ENCODE results near the gene TEC. TPM values are rescaled to one million over a fixed set of nuclear protein-coding genes. Genes with fewer than 3 reads are reported as not detected.

TEC gene
- total and polyA plus RNA-seq, 7 donors = 0.80 to 2.0 (median 0.92) TPM

- no peak for ATAC-seq
- H3K36me3 ChIP-seq (ENCODE audit: insufficient read depth in 1 of 2, low read depth in 1 of 2) = no peaks in the 10 kb centered on the region
- H3K9me3 ChIP-seq = no peaks in the 10 kb centered on the region
- WGBS, 3 donors = 45 to 46% (median 45%) methylated on average over 3 of the region's 3 CpGs
- H3K27me3 ChIP-seq (ENCODE audit: insufficient read depth in 3 of 3, low read length in 2 of 3) = no peaks in the 10 kb centered on the region
- no peak overlapping the region for H3K4me3 ChIP-seq
- no peaks in the 10 kb centered on the region for H3K4me1 ChIP-seq
- no peak overlapping the region for H3K27ac ChIP-seq
- intact Hi-C loops (cut with DNase I) = no loop called here
- TF ChIP-seq, protein P1, sequence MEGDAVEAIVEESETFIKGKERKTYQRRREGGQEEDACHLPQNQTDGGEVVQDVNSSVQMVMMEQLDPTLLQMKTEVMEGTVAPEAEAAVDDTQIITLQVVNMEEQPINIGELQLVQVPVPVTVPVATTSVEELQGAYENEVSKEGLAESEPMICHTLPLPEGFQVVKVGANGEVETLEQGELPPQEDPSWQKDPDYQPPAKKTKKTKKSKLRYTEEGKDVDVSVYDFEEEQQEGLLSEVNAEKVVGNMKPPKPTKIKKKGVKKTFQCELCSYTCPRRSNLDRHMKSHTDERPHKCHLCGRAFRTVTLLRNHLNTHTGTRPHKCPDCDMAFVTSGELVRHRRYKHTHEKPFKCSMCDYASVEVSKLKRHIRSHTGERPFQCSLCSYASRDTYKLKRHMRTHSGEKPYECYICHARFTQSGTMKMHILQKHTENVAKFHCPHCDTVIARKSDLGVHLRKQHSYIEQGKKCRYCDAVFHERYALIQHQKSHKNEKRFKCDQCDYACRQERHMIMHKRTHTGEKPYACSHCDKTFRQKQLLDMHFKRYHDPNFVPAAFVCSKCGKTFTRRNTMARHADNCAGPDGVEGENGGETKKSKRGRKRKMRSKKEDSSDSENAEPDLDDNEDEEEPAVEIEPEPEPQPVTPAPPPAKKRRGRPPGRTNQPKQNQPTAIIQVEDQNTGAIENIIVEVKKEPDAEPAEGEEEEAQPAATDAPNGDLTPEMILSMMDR (IDR thresholded peaks at IDR 0.05) = no peak
- no peak for DNase-seq
Observed at GRCh38 chr4:48093991-48094416, 175.6 kb downstream of the TEC start.

DNA sequence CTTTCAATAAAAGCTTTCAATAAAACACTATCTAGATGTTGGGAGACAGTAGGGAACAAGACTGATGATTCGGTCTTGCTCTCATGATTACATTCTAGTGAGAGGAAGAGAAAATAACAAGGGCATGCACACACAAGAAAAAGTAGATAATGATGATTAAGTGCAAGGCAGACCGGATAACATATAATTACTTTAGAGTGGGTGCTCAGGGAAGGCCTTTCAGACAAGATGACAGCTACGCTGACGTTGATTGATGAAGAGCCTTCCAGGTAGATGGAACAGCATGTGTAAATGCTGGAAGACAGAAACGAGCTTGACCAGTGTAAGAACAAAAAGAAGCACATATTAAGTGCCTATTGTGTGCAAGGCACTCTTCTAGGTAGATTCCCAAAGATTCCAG is 179.0 kb downstream of the TEC start:
- ATAC-seq (no peak), DNase-seq (no peak)
- H3K36me3 ChIP-seq (ENCODE audit: insufficient read depth in 1 of 2, low read depth in 1 of 2) = no peaks in the 10 kb centered on the region
- H3K4me1 ChIP-seq = no peaks in the 10 kb centered on the region
- no peaks in the 10 kb centered on the region for H3K9me3 ChIP-seq
- H3K4me3 ChIP-seq = no peak overlapping the region
- intact Hi-C loops (cut with DNase I) = no loop called here
- H3K27me3 ChIP-seq (ENCODE audit: insufficient read depth in 3 of 3, low read length in 2 of 3) = no peaks in the 10 kb centered on the region
- no peak overlapping the region for H3K27ac ChIP-seq
- 75 to 82% (median 76%) methylated on average over 5 of the region's 5 CpGs for WGBS, 3 donors
- TF ChIP-seq, protein P1 (IDR thresholded peaks at IDR 0.05) = no peak

- no peaks in the 10 kb centered on the region for H3K4me1 ChIP-seq
- no peaks in the 10 kb centered on the region for H3K9me3 ChIP-seq
- H3K4me3 ChIP-seq = no peak overlapping the region
- no peaks in the 10 kb centered on the region for H3K27me3 ChIP-seq (ENCODE audit: insufficient read depth in 3 of 3, low read length in 2 of 3)
- no peak overlapping the region for H3K27ac ChIP-seq
- TF ChIP-seq, protein P1 (IDR thresholded peaks at IDR 0.05) = no peak
- ATAC-seq (no peak), DNase-seq (no peak)
- intact Hi-C loops (cut with DNase I) = loop anchor here (2.0 to 5.0 kb wide), 4 partner anchors 69 to 159 kb away; partner anchors contain the start of genes CNGA1 (in 1 of the 2) and NIPAL1 (in 1 of the 2)
- H3K36me3 ChIP-seq (ENCODE audit: insufficient read depth in 1 of 2, low read depth in 1 of 2) = no peaks in the 10 kb centered on the region
- 64 to 68% (median 67%) methylated on average over 8 of the region's 8 CpGs for WGBS, 3 donors
Observed at GRCh38 chr4:48085821-48086589, 183.6 kb downstream of the TEC start.

Other genes starting within 250 kb of the TEC start
- gene TXK, start 135.6 kb downstream of the TEC start, total RNA-seq = under 1 TPM in 3 of 4 donors, not detected in 1; 0.26 to 0.52 (median 0.44) TPM
- under 1 TPM; 0.07 to 0.17 (median 0.10) TPM for gene TXK, start 135.6 kb downstream of the TEC start, polyA plus RNA-seq
- 100 to 1,000 TPM; 157 to 204 (median 191) TPM for gene SLAIN2, start 71.7 kb upstream of the TEC start, total RNA-seq
- gene SLAIN2, start 71.7 kb upstream of the TEC start, polyA plus RNA-seq = 100 to 1,000 TPM in 1 of 3 donors, 10 to 100 TPM in 2; 69.5 to 203 (median 79.9) TPM
- gene SLC10A4, start 213.5 kb upstream of the TEC start, total RNA-seq = under 1 TPM in 3 of 4 donors, not detected in 1; 0.11 to 0.22 (median 0.12) TPM
- under 1 TPM; 0.06 to 0.29 (median 0.18) TPM for gene SLC10A4, start 213.5 kb upstream of the TEC start, polyA plus RNA-seq
- not detected for gene ZAR1, start 220.4 kb upstream of the TEC start, total RNA-seq
- gene ZAR1, start 220.4 kb upstream of the TEC start, polyA plus RNA-seq = not detected

Data from psoas muscle (tissue), 8 donors.